Measurements from ENCODE around the gene MVP. TPM values are rescaled to one million over a fixed set of nuclear protein-coding genes. Genes with fewer than 3 reads are reported as not detected.

MVP gene
- total RNA-seq, 6 experiments from 2014 or later = 234 to 296 (median 268) TPM

GRCh38 chr16:29815793-29816693 lies 4.2 kb upstream of the MVP start, which contains the start of gene PAGR1:
PAGR1 (plus strand) TSS chr16:29816152; CDS start chr16:29816526, 374 bp downstream.
- Mint-ChIP-seq H3K27me3 (ENCODE audit: insufficient read depth) (peaks cover 5% of the 10 kb centered on the region), H3K9me3 (no peaks in the 10 kb centered on the region)

GRCh38 chr16:29816694-29817441 lies 3.4 kb upstream of the MVP start:
- no peak for TF ChIP-seq CTCF (IDR thresholded peaks at IDR 0.05)
- H3K4me1 Mint-ChIP-seq (ENCODE audit: low read depth) = peaks cover 78% of the 10 kb centered on the region
- H3K27me3 Mint-ChIP-seq (ENCODE audit: insufficient read depth) = peaks cover 5% of the 10 kb centered on the region
- peak overlapping the region; percentile 94 for H3K4me3 Mint-ChIP-seq
- peaks cover 35% of the 10 kb centered on the region for H3K36me3 Mint-ChIP-seq (ENCODE audit: low read depth)
- peak overlapping the region; percentile 96 for H3K27ac Mint-ChIP-seq
- H3K9me3 Mint-ChIP-seq = no peaks in the 10 kb centered on the region
- peak; percentile 61 for DNase-seq

More at GRCh38 chr16:29815793-29816693, 4.2 kb upstream of the MVP start, which contains the start of gene PAGR1:
- Mint-ChIP-seq H3K27ac (peak within 1 kb of the TSS; percentile 96), H3K36me3 (ENCODE audit: low read depth) (peaks cover 32% of the 10 kb centered on the region), H3K4me3 (peak within 1 kb of the TSS; percentile 94), H3K4me1 (ENCODE audit: low read depth) (peaks cover 80% of the 10 kb centered on the region)
- peak; percentile 93 for TF ChIP-seq CTCF (IDR thresholded peaks at IDR 0.05)
- DNase-seq = peak; percentile 99

- Mint-ChIP-seq H3K27me3 (ENCODE audit: insufficient read depth) (peaks cover 5% of the 10 kb centered on the region), H3K27ac (peak overlapping the region; percentile 29), H3K36me3 (ENCODE audit: low read depth) (peaks cover 41% of the 10 kb centered on the region), H3K9me3 (no peaks in the 10 kb centered on the region), H3K4me1 (ENCODE audit: low read depth) (peaks cover 79% of the 10 kb centered on the region), H3K4me3 (peak overlapping the region; percentile 76)
- DNase-seq = no peak
- no peak for TF ChIP-seq CTCF (IDR thresholded peaks at IDR 0.05)
Observed at GRCh38 chr16:29818082-29818481, 2.2 kb upstream of the MVP start.

- peaks cover 82% of the 10 kb centered on the region for H3K4me1 Mint-ChIP-seq (ENCODE audit: low read depth)
- no peak for DNase-seq
- no peaks in the 10 kb centered on the region for H3K9me3 Mint-ChIP-seq
- peaks cover 41% of the 10 kb centered on the region for H3K36me3 Mint-ChIP-seq (ENCODE audit: low read depth)
- peaks cover 5% of the 10 kb centered on the region for H3K27me3 Mint-ChIP-seq (ENCODE audit: insufficient read depth)
- peak overlapping the region; percentile 98 for H3K4me3 Mint-ChIP-seq
- H3K27ac Mint-ChIP-seq = peak overlapping the region; percentile 99
- TF ChIP-seq CTCF (IDR thresholded peaks at IDR 0.05) = peak; percentile 36
Observed at GRCh38 chr16:29819506-29819905, 756 bp upstream of the MVP start.

GRCh38 chr16:29820730-29821642 lies 724 bp downstream of the MVP start:
- H3K27ac Mint-ChIP-seq = peak overlapping the region; percentile 99
- H3K27me3 Mint-ChIP-seq (ENCODE audit: insufficient read depth) = peaks cover 10% of the 10 kb centered on the region
- H3K36me3 Mint-ChIP-seq (ENCODE audit: low read depth) = peaks cover 41% of the 10 kb centered on the region
- TF ChIP-seq CTCF (IDR thresholded peaks at IDR 0.05) = no peak
- no peaks in the 10 kb centered on the region for H3K9me3 Mint-ChIP-seq
- no peak for DNase-seq
- H3K4me1 Mint-ChIP-seq (ENCODE audit: low read depth) = peaks cover 82% of the 10 kb centered on the region
- peak overlapping the region; percentile 98 for H3K4me3 Mint-ChIP-seq

Measured in HFFc6 (cell line).